ENCODE measurements around the gene GRPEL2. TPM values are rescaled to one million over a fixed set of nuclear protein-coding genes. Genes with fewer than 3 reads are reported as not detected.

Gene GRPEL2, protein sequence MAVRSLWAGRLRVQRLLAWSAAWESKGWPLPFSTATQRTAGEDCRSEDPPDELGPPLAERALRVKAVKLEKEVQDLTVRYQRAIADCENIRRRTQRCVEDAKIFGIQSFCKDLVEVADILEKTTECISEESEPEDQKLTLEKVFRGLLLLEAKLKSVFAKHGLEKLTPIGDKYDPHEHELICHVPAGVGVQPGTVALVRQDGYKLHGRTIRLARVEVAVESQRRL
- 10 to 100 TPM; 35.7 to 36.7 TPM for total RNA-seq

DNA sequence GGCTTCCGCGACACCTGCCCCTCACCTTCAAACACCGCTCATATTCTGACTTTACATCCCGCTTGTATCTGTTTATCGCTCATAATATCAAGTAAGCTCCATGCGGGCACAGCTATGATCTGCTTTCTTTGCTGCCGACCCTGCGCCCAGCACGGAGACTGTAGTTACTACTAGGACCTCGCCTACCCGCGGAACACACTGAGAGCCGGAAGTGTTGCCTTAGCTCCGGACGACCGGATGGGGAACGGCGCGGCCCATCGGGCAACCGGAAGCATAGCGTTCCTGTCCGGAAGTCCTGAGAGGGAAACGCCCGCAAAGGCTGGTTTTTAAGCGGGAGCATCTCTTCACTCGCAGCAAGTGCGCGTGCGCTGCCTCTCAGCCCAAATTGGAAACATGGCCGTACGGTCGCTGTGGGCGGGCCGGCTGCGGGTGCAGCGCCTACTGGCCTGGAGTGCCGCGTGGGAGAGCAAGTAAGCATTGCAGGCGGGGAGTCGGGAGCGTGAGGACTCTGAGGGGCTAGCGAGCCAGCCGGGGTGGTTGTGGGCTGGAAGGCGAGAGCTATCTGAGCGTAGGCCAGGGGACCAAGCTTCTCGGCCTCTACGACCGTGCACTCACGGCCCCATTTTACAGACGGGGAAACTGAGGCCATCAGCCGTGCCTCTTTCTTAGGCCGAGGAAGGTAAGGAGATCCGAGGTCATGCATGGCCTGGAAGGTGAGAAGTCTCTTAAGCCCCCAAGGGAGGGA lies at the start of gene GRPEL2:
GRPEL2 (plus strand) TSS at position 353 of the 745 bp plus-strand sequence; CDS start at position 394, 41 bp downstream.
- ChIA-PET POLR2A (interaction anchor here (0.6 to 4.9 kb wide), 5 partner anchors 9 to 206 kb away, joined by 3 to 71 read pairs (median 4); partner anchors contain the start of genes CSNK1A1 and PCYOX1L), CTCF (interaction anchor here (1.0 to 2.6 kb wide), 6 partner anchors 10 to 28 kb away, joined by 3 to 17 read pairs (median 4); partner anchors contain the start of gene PCYOX1L)

DNA sequence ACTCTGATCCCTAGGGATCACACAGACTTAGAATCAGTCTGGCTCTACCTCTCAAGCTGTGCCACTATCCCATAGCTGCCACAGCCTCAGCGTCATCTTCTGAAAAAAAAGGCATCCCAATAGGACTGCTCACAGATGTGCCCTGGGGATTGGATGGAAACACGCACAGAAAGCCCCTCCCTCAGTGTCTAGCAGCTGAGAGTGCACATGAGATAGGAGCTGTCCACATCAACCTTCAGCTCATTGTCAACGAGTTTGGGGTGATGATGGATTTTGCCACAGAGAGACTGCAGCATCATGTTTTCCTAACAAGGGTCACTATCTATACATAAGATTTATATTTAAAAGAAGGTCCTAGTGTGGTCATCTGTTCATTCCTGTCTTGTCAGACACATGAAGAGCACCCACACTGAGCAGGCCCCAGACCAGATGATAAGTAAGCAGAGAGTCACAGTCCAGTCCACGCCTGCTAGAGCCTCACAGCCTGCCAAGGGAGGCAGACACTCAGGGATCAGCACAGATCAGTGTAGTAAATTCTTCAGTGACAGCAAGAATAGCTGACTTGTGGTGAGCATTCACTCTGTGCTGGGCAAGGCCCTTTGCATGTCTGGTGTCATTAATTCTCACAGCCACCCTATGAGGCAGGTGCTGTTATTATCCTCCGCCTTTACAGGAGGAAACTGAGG lies 47.8 kb upstream of the GRPEL2 start:
- CTCF ChIA-PET: interaction anchor here (0.6 to 1.4 kb wide), 2 partner anchors 75 to 84 kb away, joined by 3 read pairs; no protein-coding TSS in a partner anchor
- POLR2A ChIA-PET: no interaction called here

DNA sequence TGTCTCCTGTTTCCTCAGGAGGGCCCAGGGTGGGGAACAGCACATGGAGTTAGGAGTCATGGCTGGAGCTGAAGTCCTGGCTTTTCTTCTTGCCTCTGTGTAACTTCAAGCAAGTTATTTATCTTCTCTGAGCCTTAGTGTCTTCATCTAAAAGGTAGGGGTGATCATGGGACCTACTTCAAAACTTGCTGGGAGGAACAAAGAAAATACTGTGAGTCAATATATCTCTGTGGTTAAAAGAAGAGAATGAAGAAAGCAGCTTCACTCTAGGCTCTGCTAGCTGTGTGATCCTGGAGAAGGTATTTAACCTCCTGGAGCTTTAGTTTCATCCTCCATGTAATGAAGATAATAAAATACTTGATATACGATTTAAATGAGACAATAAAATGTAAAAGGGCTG lies 47.1 kb upstream of the GRPEL2 start:
- ChIA-PET CTCF (interaction anchor here (1.4 kb wide), 1 partner anchor 83 kb away, joined by 3 read pairs; no protein-coding TSS in a partner anchor), POLR2A (no interaction called here)

DNA sequence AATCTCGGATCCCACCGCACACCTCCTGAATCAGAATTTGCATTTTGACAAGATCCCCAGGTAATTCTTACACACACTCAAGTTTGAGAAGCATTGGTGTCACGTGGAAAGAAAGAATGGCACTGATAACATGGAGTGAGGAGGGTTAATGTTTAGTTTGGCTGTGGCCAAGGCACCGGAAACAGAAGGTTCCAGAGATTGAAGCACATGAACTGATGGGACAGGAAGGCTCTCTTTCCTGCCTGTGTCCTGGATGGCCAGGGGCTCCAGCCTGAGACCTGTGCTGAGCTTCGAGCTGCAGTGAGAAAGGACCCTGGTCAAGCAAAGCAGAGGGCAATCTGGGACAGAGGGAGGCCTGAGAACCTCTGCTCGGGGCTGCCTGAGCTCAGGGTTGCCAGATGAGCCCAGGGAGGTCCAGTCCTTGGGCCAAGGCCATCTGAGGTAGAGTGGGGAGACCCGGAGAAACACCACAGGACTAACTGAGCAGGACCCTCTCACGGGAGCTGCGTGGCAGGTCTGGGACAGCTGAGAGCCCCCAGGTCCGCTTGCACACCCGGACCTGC lies 46.4 kb upstream of the GRPEL2 start:
- POLR2A ChIA-PET: no interaction called here

DNA sequence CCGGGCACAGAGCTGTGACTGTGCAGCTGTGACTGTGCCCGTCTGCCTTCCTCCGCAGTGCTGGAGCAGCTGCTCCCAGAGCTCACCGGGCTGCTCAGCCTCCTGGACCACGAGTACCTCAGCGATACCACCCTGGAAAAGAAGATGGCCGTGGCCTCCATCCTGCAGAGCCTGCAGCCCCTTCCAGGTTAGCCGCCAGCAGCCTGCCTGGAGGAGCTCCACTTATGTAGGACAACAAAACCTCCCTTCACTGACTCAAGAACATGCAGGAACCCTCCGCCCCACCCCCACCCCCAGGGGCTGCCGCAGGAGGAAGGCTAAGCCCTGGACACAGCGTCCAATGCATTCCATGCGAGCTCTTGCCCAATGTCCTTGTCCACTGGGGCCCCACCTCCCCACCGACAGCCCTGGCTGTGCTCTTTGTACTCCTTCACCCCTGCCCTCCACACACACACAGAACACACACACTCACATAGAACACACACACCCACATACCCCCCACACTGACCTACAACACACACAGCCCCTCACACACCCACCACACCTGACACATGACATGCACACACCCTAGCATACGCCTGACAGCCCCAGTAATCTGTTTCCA lies 45.7 kb upstream of the GRPEL2 start:
- ChIA-PET CTCF (no interaction called here), POLR2A (no interaction called here)

More for the DNA sequence above, 46.4 kb upstream of the GRPEL2 start:
- CTCF ChIA-PET: no interaction called here

DNA sequence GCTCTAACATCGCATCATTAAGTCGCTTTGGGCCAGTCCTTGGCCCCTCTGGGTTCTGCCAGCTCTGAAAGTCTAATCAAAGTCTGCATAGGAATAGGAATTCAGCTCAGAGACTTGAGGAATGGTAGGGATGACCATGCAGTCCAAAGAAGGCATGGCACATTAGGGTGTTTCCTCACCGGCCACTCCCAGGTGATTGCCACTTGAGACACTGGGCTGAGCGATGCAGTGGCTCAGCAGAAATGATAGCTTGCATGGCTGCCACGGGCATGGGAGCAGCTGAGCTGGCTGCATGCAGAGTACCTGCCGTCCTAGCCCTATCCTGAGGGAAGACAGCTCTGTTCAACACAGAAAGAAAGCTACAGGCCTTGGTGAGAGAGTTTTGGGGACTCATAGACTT lies 44.9 kb upstream of the GRPEL2 start:
- ChIA-PET POLR2A (no interaction called here), CTCF (no interaction called here)

DNA sequence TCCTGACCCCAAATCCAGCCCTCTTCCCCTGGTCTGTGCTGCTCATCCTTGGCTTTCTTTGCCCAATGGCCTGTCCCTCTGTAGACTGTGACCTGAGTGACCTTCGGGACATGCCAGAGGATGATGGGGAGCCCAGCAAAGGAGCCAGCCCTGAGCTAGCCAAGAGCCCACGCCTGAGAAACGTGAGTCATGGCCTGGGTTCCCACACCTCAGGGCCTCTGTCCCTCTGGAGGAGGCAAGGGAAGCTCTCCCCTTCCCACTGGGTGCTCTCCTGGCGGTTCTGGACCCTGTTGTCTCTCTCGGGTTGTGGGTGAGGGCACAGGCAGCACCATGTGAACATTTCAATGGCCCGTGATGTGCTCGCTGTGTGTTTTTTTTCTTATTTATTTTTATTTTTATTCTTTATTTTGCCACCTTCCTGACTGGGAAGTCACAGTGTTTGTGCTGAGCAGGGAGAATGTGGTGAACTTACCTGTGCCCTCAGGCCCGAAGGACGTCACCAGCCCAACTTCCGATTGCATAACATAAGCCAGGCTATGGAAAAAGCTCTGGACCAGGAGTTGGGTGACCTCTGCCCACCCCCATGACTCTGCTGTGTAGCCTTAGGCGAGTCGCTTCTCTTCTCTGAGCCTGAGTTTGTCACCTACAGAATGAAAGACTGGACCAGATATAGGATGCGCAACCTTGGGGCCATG lies 44.1 kb upstream of the GRPEL2 start:
- CTCF ChIA-PET: no interaction called here

DNA sequence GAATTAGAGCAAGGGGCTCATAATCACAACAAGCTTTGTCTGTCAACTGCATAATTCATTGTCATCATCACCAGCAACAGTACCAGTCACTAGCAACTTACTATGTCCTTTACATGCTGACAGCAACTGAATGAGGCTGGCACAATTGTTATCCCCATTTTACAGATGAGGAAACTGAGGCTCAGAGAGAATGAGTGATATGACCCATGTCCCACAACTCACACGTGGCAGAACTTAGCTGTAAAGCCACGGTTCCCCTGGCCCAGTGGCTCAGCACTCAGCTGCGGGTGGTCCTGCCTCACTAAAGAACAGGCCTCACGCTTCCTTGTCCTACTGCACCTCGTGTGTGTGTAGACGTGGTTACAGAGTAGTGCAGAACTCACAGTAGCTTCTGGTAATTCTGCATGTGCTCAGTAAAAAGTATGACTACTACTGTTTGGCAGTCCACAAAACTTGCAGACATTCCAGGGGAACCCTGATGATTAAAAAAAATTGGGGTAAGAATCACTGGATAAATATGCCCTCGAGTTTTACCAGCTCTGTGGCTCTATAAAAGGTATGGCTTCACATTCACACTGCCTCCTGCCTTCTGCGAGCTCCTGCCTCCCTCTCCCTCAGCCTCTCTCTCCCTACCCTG lies 43.4 kb upstream of the GRPEL2 start:
- POLR2A ChIA-PET: no interaction called here

More for the DNA sequence above, 44.1 kb upstream of the GRPEL2 start:
- POLR2A ChIA-PET: no interaction called here

DNA sequence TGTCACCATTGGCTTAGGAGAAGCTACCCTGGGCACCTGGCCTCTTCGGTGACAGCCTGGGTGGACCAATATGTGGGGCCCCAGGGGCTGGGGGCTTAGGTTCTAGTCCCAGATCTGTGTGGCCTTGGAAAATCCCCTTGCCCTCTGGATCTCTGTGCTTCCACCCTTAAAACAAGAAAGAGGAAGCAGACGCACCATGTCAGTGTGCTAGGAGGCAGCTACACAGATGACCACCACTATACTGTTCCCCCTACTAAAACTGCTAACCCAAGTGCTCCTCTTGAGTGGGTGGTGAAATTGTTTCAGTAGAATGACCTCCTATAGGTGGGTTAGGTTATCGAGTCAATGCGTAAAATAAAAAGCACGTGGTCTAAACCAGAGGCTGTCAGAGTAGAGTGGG lies 42.7 kb upstream of the GRPEL2 start:
- CTCF ChIA-PET: no interaction called here
- POLR2A ChIA-PET: no interaction called here

More for the DNA sequence above, 43.4 kb upstream of the GRPEL2 start:
- CTCF ChIA-PET: no interaction called here

DNA sequence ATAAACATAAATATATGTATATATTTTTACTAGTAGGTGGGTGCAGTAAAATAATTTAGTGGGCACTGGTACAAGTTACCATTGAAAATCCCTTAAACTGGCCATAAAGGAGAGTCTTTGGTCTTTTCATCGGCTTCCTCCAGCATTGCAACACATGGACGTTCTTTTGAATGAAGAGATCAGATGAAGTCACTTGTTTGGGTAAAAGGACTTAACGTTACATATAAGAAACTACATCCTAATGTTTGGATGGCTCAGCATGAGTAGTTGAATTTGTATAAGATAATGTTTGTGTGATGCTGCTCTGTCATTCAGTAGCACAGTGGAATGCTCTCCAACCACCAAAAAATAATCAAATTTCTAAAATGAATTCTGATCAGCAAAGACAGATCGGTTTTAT lies 42.1 kb upstream of the GRPEL2 start:
- POLR2A ChIA-PET: no interaction called here

DNA sequence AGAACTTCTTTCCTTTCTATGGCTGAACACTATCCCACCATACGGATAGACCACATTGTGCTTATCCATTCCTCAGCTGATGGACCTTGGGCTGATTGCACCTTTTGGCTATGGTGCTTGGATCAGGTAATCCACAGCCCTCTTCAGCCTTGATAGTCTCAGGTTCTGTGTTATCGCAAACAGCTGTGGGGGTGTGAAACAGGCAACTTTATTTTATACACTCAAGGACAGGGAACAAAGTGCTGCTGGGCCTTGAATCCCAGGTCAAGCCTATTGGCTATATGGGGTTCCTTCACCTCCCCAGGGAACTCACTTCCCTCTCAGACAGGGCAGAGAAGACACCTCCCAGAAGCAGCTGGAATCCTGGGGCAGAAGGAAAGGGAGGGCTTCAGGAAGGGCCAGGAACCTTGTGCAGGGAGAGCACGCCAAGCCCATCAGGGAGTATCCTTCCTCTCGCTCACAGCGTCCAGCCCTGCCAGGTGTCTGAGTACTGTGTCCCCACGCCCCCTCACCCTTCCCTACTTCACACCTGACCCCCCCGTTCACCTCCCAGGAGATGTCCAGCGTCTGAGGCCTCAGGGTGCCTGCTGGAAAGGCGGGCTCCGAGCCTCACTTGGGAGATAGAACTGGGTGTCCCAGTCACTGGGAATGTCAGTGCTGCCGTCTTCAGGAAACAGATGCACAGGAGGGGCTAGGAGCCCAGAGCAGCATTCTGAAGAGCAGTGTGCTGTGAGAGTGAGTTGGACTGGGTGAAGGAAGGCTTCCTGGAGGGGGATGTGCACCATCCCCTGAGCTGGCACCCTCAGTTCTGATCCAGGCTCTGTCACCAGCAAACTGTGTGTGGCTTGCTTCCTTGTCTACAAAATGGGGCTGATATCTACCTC lies 40.9 kb upstream of the GRPEL2 start:
- ChIA-PET CTCF (no interaction called here), POLR2A (no interaction called here)

More for the DNA sequence above, 42.1 kb upstream of the GRPEL2 start:
- CTCF ChIA-PET: no interaction called here

DNA sequence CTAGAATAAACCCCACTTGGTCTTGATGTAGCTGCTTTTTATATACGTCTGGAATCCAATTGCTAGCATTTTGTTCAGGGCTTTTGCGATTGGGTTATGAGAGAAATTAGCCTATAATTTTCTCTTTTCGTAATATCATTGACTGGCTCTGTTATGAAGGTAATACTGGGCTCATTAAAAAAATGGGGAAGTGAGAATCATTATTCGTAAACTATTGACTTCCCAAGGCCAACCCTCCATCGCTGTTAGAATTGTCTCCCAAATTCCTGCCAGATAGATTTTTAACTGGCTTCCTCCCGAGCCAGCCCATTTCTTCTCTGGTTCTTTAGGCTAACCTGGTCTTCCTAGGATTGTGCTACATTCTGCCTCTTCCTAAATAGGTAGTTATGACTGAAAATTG lies 35.9 kb upstream of the GRPEL2 start:
- ChIA-PET POLR2A (no interaction called here), CTCF (interaction anchor here (1.0 to 2.5 kb wide), 2 partner anchors 8 to 58 kb away, joined by 3 to 8 read pairs; no protein-coding TSS in a partner anchor)

DNA sequence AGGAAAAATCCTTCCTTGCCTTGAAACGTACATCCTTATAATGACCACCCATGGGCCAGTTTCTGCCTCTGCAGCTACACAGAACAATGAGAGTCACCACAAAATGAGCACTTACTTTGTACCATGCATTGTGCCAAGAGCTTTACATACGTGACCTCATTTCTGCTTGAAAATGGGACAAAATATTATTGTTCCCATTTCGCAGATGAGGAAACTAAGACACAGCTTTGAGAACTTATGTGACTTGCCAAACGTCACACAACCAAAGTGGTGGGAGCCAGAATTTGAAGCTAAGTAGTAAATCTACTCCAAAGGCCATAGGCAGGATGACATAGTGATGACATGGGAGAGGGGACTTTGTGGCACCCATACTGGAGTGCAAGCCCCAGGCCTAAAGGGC lies 34.8 kb upstream of the GRPEL2 start:
- CTCF ChIA-PET: interaction anchor here (2.5 kb wide), 1 partner anchor 57 kb away, joined by 8 read pairs; no protein-coding TSS in a partner anchor
- POLR2A ChIA-PET: no interaction called here

DNA sequence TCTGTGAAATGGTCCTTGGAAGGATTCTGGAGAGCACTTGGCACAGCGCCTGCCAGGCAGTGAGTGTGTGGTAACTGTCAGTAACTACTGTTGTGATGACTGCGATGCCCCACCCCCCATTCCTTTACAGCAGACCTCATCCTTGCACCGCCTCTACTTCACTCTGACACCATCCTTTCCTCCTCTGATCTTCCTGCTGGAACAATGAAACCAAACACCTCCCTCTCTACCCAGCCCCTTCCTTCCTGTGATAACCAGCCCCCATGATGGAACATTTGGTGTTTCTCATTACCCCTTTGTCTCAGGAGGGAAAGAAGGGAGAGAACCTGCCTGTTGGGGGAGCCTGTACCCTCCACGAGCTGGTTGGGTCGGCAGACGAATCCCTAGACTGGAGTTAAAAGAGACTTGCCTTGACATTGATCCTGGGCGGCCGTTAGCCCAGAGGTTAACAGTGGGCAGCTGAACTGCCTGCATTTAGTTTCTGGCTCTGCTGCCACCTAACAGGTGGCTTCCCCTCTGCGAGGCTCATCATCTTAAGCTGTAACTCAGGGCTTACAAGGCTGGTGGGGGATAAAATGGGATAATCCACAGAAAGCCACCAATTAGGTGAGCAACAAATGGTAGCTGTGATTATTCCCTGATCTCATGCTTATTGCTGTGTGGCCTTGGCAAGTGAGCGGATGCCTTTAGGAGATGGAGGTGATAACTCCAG lies 34.2 kb upstream of the GRPEL2 start:
- ChIA-PET POLR2A (no interaction called here), CTCF (no interaction called here)

DNA sequence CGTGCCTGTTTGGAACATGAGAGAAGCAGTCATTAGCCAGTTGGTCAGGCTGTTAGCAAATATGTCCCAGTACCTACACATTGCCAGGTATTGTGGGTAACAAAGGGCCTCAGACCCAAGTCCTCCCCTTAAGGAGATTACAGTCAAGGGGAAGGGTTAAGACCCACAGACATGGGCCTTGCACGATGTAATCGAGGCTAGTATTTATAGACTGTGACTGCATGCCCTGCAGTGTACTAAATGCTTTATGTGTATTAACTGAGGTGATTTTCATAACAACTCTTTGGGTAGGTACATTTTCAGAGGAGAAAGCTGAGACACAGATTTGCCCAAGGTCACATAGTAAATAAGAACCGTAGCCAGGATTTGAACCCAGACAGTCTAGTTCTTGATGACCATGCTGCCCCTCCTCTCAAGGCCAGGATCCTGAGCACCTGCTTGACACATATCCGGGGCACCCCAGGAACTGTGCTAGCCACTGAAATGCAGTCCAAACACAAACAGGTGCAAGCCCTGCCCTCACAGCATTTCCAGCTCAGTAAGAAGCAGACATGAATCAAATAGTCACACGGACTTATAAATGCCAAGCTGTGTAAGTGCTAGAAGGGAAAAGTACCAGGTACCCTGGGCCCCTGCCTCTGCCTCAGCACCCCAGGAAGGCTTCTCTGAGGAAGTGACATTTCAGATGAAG lies 32.0 kb upstream of the GRPEL2 start:
- POLR2A ChIA-PET: no interaction called here
- CTCF ChIA-PET: interaction anchor here (0.7 to 5.4 kb wide), 3 partner anchors 27 to 58 kb away, joined by 4 to 30 read pairs (median 9); no protein-coding TSS in a partner anchor

DNA sequence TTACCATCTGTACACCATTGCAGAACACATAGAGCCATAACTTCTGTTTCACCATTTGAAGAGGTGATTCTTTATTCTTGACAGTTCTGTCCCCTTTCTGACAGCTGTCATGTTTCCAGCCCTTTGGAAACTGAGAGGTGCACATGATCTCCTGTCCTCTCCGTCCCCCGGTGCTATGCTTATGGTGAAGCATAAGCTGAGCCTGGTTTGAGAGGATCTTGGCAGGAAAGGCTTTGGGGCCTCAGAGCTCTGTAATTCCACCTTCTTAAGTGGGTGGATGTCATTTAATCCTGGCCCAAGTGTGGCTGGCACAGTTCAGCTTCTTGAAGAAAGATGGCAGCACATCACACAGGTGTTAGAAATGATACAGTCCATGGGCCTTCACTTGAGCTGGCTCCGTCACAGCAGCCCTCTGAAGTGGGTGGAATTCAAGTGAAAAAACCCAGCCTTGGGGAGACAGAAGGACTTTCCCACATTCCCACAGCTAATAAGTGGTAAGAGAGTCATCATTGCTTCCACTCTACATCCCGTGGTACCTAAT lies 30.7 kb upstream of the GRPEL2 start:
- ChIA-PET POLR2A (no interaction called here), CTCF (interaction anchor here (1.1 to 5.4 kb wide), 3 partner anchors 35 to 57 kb away, joined by 3 to 30 read pairs (median 9); no protein-coding TSS in a partner anchor)
